Retinal pigment epithelial cell (primary cell): ENCODE results near the gene LAMA2.
A peak's percentile ranks its signal among the peaks of the same experiment; 100 is the strongest.

Experiments
- DNase-seq: peaks from one replicate; pipeline ENCODE4 v3.0.0-alpha.2; 2010; ENCODE audit warnings: low read depth
- H3K4me3 ChIP-seq: 2 replicates; pipeline ENCODE4 v1.5.1; 2011; ENCODE audit warnings: mild to moderate bottlenecking, low read length, control low read depth, moderate library complexity
- TF ChIP-seq, protein P1 (sequence below): conservative IDR thresholded peaks from 2 replicates; pipeline ENCODE4 v1.5.1; 2011; ENCODE audit warnings: low read depth, low read length, control low read depth, inconsistent platforms

LAMA2 gene

DNA sequence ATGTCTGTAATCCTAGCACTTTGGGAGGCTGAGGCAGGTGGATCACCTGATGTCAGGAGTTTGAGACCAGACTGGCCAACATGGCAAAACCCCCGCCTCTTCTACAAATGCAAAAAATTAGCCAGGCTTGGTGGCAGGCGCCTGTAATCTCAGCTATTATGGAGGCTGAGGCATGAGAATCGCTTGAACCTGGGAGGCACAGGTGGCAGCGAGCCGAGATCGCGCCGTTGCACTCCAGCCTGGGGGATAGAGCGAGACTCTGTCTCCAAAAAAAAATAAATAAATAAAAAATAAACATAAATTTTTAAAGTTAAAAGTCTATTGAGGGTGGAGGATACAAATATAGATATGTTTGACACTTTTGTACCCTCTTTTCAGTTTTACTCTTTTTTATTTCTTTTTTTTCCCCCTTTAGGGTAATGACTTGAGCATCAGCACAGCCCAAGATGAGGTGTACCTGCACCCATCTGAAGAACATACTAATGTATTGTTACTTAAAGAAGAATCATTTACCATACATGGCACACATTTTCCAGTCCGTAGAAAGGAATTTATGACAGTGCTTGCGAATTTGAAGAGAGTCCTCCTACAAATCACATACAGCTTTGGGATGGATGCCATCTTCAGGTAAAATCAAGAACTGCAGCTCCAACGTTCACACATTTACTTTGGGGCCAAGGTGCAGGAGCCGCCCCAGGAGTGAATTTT is 368.9 kb downstream of the LAMA2 start:
- H3K4me3 ChIP-seq = no peak overlapping the region
- no peak for DNase-seq
- TF ChIP-seq, protein P1, sequence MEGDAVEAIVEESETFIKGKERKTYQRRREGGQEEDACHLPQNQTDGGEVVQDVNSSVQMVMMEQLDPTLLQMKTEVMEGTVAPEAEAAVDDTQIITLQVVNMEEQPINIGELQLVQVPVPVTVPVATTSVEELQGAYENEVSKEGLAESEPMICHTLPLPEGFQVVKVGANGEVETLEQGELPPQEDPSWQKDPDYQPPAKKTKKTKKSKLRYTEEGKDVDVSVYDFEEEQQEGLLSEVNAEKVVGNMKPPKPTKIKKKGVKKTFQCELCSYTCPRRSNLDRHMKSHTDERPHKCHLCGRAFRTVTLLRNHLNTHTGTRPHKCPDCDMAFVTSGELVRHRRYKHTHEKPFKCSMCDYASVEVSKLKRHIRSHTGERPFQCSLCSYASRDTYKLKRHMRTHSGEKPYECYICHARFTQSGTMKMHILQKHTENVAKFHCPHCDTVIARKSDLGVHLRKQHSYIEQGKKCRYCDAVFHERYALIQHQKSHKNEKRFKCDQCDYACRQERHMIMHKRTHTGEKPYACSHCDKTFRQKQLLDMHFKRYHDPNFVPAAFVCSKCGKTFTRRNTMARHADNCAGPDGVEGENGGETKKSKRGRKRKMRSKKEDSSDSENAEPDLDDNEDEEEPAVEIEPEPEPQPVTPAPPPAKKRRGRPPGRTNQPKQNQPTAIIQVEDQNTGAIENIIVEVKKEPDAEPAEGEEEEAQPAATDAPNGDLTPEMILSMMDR = peak; percentile 87

DNA sequence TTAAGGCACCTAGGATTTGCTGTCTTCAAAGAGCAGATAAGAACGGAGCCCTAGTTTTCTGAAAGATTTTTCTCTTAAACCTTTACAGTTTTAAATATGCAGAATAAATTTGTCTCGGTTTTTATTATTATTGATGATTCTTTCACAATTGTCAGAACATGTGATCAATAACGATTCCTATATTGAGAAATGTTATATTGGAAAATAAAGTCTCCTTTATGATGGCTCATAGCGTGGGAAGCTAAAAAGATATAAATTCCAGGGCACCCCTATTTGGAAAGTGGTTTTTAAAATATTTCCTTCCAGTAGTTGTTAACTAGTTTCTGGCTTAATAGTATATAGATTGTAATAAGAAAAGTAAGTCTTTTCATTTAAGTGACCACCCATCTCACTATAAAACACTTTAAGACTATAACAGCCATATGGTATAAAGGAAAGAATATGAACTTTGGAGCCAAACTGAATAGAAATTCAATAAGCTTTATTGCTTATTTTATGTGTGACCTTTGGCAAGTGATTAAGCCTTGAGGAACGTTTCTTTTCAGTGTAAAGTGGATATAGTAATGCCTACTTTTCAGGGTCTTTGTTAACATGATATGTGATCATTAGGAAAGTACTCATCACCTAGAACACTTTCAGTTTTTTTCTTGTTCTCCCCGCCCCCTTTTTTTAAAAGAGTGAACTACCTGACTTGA is 369.6 kb downstream of the LAMA2 start:
- H3K4me3 ChIP-seq = no peak overlapping the region
- TF ChIP-seq, protein P1 = no peak
- no peak for DNase-seq

DNA sequence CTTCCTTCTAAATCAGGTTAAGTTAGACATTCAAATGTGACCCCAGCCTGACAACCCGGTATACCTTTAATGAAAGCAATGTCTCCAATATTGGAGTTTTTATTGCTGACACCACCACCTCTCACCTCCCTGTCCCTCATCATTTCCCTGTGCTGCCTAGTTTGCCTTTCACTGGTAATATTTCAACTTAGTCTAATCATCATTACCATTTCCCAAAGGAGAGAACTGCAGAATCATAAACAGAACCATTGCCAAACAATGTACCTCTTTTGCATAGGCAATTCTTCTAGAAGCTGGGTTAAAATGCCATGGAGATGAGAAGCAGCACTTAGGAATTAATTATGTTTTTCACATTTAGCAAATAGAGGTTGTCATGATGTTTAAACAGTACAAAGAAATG is 370.3 kb downstream of the LAMA2 start:
- no peak for DNase-seq
- TF ChIP-seq, protein P1 = no peak
- H3K4me3 ChIP-seq = no peak overlapping the region

DNA sequence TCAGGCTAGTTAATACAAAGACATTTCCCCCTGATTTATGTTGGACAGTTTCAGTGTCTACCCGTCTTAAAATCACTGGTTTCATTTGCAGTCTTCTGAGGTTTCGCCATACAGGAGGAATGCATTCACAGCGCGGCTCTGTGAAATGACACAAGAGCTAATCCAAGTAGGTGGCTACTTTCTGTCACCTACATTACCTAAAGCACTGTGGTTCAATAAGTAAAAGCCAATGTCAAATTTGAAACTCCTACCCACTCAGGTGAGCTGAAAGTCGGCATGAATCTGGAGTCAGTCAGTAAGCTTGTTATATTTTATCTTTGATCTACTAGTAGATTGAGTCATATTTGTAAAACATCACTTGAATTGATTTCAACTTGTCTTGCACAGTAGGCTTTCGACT is 370.8 kb downstream of the LAMA2 start:
- TF ChIP-seq, protein P1 = no peak
- H3K4me3 ChIP-seq = no peak overlapping the region
- DNase-seq = no peak

DNA sequence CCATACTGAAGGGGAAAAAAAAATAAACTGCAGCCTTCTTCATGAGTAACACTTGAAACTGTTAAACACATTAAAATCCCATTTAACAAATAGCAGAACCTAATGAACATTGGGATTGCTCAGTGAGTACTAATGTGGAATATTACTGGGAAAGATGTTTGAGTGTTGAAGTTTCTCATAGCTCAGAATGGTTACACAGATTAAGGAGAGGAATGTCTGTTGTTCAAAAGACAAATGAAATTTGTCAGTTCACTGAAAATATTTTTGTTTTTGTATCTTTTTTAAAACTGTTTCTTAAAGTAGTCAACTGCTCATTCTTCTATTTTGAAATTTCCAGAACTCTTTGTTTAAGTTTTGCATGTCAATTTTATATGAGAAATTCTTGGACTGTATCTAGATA is 374.3 kb downstream of the LAMA2 start:
- no peak overlapping the region for H3K4me3 ChIP-seq
- no peak for DNase-seq
- TF ChIP-seq, protein P1 = no peak

DNA sequence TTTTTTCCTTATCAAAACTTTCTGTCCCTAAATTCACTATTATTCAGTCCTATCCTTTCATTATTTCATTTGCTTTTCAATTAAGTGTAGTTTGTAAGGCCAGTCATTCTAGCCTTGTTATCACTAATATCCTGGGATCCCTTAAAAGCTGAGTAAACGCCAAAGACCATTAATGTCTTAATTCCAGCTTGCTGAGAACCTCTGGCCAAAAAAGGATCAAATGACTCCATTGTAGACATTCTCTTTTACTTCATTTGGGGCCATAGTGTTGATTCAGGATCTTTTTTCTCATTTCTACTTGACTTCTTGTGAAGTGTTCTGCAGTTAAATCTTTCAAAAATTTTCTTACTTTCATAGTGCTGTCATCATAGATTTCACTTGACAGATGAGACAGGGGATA is 379.7 kb downstream of the LAMA2 start:
- TF ChIP-seq, protein P1 = no peak
- H3K4me3 ChIP-seq = no peak overlapping the region
- no peak for DNase-seq

DNA sequence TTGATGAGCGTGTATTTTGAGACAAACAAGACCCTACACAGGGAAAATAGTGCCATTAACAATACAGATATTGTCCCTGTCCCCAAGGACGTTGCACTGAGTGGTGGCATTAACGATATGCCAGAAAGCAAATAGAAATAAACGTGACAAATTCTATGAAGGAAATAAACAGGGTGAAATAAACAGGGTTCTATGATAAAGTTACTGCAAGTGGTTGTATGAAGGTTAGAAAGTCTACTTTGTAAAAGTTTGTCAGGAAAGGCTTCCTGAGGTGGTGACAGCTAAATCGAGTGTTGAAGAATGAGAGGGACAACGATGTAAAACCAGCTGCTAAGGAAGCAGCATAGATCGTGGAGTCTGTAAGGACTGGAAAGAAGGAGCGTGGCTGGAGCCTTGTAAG is 380.2 kb downstream of the LAMA2 start:
- TF ChIP-seq, protein P1 = no peak
- no peak for DNase-seq
- H3K4me3 ChIP-seq = no peak overlapping the region
